Testis (tissue), 2 donors: ENCODE data around the gene CAMK2G.

ENCODE experiments used
- CTCF ChIP-seq, 3 experiments: fragments of 450-650 bp in 2 of 3; fragments of 200-600 bp in 1 of 3; sonication (generic) in 1 of 3; IDR thresholded peaks; one replicate each; pipeline ENCODE4 v1.5.1; 2016 to 2019; ENCODE audit warnings: antibody characterized with exemption in 3 of 3, mild to moderate bottlenecking in 2 of 3, moderate library complexity in 1 of 3
- POLR2A ChIP-seq: fragments of 450-650 bp; IDR thresholded peaks from one replicate; pipeline ENCODE4 v1.6.1; 2017; ENCODE audit warnings: antibody characterized with exemption, mild to moderate bottlenecking, moderate library complexity

DNA sequence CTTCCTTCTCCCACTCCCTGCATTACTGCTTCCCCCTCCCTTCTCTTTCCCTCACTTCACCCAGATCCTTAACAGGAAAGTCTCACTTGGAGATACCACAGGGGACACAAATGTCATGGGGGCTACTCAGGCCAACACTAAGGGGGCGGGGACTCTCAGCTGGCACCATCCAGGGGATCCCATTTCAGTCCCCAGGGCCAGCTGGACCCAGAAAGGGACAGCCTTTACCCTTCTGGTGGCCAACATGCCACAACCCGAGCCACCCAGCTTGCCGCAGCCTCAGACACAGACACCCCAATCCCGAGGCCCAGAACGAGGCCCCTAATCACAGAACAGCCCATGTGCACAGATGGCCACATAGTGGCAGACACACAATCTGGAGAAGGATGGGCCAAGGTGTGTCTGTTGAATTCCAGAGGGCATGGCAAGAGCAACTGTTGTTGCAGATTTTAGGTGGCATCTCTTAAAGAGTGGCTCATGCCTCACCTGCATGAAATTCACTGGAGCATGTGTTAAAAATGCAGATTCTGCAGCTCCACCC is 5.6 kb downstream of the CAMK2G start:
- no peak for TF ChIP-seq CTCF (IDR thresholded peaks at IDR 0.05)
- TF ChIP-seq POLR2A = no peak
